ENCODE results near the gene DENND6A. TPM values are rescaled to one million over a fixed set of nuclear protein-coding genes. Genes with fewer than 3 reads are reported as not detected.
"Not testable (repeated sequence)": the region's sequence is repeated elsewhere in the genome, so short reads cannot be mapped to it uniquely, and the experiment has no call there.

The DENND6A gene
- total and polyA plus RNA-seq, 7 donors, result 6.0 to 51.7 (median 23.8) TPM

DNA sequence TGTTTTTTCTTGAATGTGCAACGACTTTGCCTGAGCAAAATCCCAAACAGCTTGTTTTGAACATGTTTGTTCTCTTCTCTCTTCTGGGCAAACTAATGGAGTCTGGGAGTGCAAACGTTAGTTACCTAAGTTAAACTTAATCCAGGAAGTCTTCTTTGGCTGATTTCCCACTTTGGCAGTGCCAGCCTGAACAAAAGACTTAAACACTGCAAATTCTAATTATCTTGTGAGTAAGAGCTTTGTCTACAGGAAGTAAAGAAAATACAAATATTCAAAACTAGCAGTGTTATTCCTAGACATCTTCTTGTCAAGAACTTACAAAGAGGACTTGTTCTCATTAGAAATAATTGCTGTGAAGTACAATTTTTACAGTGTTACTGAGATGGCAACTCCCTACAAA is 16.7 kb upstream of the DENND6A start:
- Histone ChIP-seq H3K4me3 (no peak overlapping the region), H3K27ac (peak overlapping the region in 3 of 4 donors; percentile 3 to 55 (median 47)), H3K9me3 (no peaks in the 10 kb centered on the region), H3K27me3 (no peaks in the 10 kb centered on the region), H3K4me1 (peaks cover 0 to 14% (median 5%) of the 10 kb centered on the region in 4 donors), H3K36me3 (no peaks in the 10 kb centered on the region)
- WGBS, 2 donors, result 9 to 27% methylated on average over 2 of the region's 2 CpGs
- intact Hi-C loops (cut with DNase I), result no loop called here
- TF ChIP-seq EP300 (IDR thresholded peaks at IDR 0.05) (no peak), POLR2A (IDR thresholded peaks at IDR 0.05) (no peak), CTCF (IDR thresholded peaks at IDR 0.05) (no peak), POLR2AphosphoS5 (IDR thresholded peaks at IDR 0.05) (no peak)
- no peak for DNase-seq

DNA sequence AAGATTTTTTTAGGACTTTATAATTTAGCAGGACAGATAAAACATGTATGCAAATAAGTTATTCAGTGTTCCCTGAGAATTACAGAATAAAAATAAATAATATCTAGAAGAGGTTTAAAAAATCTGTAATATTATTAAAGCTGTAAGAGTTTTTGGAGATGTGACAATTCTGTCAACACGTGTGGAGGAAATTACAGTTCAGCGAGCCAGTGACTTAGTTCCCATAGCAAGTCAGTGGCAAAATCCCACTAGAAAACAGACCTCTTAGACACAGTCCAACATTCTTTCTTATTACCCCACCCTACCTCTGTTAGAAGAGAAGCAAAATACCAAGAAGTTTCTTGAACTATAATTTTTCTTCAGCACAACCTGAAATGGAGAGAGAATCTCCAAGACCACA is 16.2 kb upstream of the DENND6A start:
- Histone ChIP-seq H3K4me1 (peaks cover 0 to 14% (median 5%) of the 10 kb centered on the region in 4 donors), H3K27me3 (no peaks in the 10 kb centered on the region), H3K27ac (peak overlapping the region in 3 of 4 donors; percentile 3 to 55 (median 47)), H3K9me3 (no peaks in the 10 kb centered on the region), H3K36me3 (no peaks in the 10 kb centered on the region), H3K4me3 (no peak overlapping the region)
- no peak for DNase-seq
- intact Hi-C loops (cut with DNase I), result no loop called here
- TF ChIP-seq POLR2A (IDR thresholded peaks at IDR 0.05) (no peak), POLR2AphosphoS5 (IDR thresholded peaks at IDR 0.05) (no peak), EP300 (IDR thresholded peaks at IDR 0.05) (no peak), CTCF (IDR thresholded peaks at IDR 0.05) (no peak)
- 43 to 56% methylated on average over 2 of the region's 2 CpGs for WGBS, 2 donors

DNA sequence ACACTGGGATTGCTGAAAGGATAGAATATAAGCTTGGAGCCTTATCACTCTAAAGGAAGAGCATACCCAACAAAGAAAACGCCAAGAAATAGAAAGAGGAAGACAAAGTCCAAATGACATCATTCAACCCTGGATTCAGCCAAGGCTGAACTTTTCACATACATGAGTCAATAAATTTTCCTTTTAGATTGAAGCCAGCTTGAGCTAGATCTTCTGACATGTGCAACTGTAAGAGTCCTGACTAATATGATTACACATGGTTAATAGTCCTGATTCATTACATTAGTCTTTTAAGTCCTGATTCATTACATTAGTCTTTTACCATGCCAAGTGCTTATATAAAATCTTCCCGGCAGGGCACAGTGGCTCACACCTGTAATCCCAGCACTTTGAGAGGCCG is 13.6 kb upstream of the DENND6A start:
- no peak overlapping the region for H3K27ac ChIP-seq
- intact Hi-C loops (cut with DNase I), result no loop called here
- H3K4me3 ChIP-seq, result no peak overlapping the region
- TF ChIP-seq POLR2A (IDR thresholded peaks at IDR 0.05) (no peak), POLR2AphosphoS5 (IDR thresholded peaks at IDR 0.05) (no peak), EP300 (IDR thresholded peaks at IDR 0.05) (no peak)
- WGBS, 2 donors, result 48 to 68% methylated on average over 3 of the region's 3 CpGs
- H3K27me3 ChIP-seq, result no peaks in the 10 kb centered on the region
- H3K36me3 ChIP-seq, result no peaks in the 10 kb centered on the region
- no peak for DNase-seq
- no peaks in the 10 kb centered on the region for H3K9me3 ChIP-seq
- peaks cover 0 to 14% (median 5%) of the 10 kb centered on the region in 4 donors for H3K4me1 ChIP-seq

- H3K4me3 ChIP-seq; H3K36me3 ChIP-seq; H3K27me3 ChIP-seq; DNase-seq; H3K27ac ChIP-seq; H3K9me3 ChIP-seq; intact Hi-C loops (cut with DNase I): not testable (repeated sequence)
- H3K4me1 ChIP-seq, result peaks cover 0 to 14% (median 5%) of the 10 kb centered on the region in 4 donors
- WGBS, 2 donors, result 92 to 97% methylated on average over 3 of the region's 3 CpGs
Measured at GRCh38 chr3:57705351-57705750, 12.5 kb upstream of the DENND6A start.

- 96 to 97% methylated on average over 6 of the region's 6 CpGs for WGBS, 2 donors
- no peaks in the 10 kb centered on the region for H3K4me1 ChIP-seq
- intact Hi-C loops (cut with DNase I), result no loop called here
- H3K27me3 ChIP-seq, result no peaks in the 10 kb centered on the region
- no peak overlapping the region for H3K4me3 ChIP-seq
- no peak overlapping the region for H3K27ac ChIP-seq
- TF ChIP-seq POLR2AphosphoS5 (IDR thresholded peaks at IDR 0.05) (no peak), POLR2A (IDR thresholded peaks at IDR 0.05) (no peak), CTCF (IDR thresholded peaks at IDR 0.05) (no peak), EP300 (IDR thresholded peaks at IDR 0.05) (no peak)
- no peaks in the 10 kb centered on the region for H3K36me3 ChIP-seq
- no peaks in the 10 kb centered on the region for H3K9me3 ChIP-seq
- DNase-seq, result no peak
Measured at GRCh38 chr3:57701781-57702180, 8.9 kb upstream of the DENND6A start.

- H3K36me3 ChIP-seq, result no peaks in the 10 kb centered on the region
- no peaks in the 10 kb centered on the region for H3K27me3 ChIP-seq
- H3K27ac ChIP-seq, result no peak overlapping the region
- H3K4me1 ChIP-seq, result no peaks in the 10 kb centered on the region
- intact Hi-C loops (cut with DNase I), result no loop called here
- 85 to 90% methylated on average over 9 of the region's 9 CpGs for WGBS, 2 donors
- TF ChIP-seq CTCF (IDR thresholded peaks at IDR 0.05) (no peak), POLR2A (IDR thresholded peaks at IDR 0.05) (no peak), EP300 (IDR thresholded peaks at IDR 0.05) (no peak), POLR2AphosphoS5 (IDR thresholded peaks at IDR 0.05) (no peak)
- H3K4me3 ChIP-seq, result no peak overlapping the region
- DNase-seq, result no peak
- no peaks in the 10 kb centered on the region for H3K9me3 ChIP-seq
Measured at GRCh38 chr3:57700737-57701136, 7.9 kb upstream of the DENND6A start.

Measured in sigmoid colon (tissue), 7 donors.